Smooth muscle cell (in vitro differentiated cells): ENCODE data around the gene NNAT. TPM values are rescaled to one million over a fixed set of nuclear protein-coding genes. Genes with fewer than 3 reads are reported as not detected.

ENCODE experiments used
- DNase-seq: peaks from one replicate; lab custom pipeline; 2025; ENCODE audit not compliant: unreplicated experiment; lab: John Stamatoyannopoulos, UW
- H2AFZ ChIP-seq: fragments of 200-600 bp; sonication (generic); 2 replicates; pipeline ENCODE4 v1.6.0; 2016; ENCODE audit warnings: antibody characterized with exemption, low read depth, mild to moderate bottlenecking
- H3F3A ChIP-seq: fragments of 200-600 bp; sonication (generic); 2 replicates; pipeline ENCODE4 v1.6.0; 2017; ENCODE audit warnings: antibody characterized with exemption, low read depth
- H3K27ac ChIP-seq: fragments of 200-600 bp; sonication (generic); 2 replicates; pipeline ENCODE4 v1.5.1; 2016; ENCODE audit warnings: low read depth, mild to moderate bottlenecking
- H3K27me3 ChIP-seq: fragments of 200-600 bp; sonication (generic); 2 replicates; pipeline ENCODE4 v1.6.1; 2016; ENCODE audit warnings: low read depth, mild to moderate bottlenecking
- H3K36me3 ChIP-seq: fragments of 200-600 bp; sonication (generic); 2 replicates; pipeline ENCODE4 v1.5.1; 2016; ENCODE audit warnings: low read depth
- H3K4me1 ChIP-seq: fragments of 200-600 bp; sonication (generic); 2 replicates; pipeline ENCODE4 v1.5.1; 2016; ENCODE audit warnings: low read depth
- H3K4me2 ChIP-seq: fragments of 200-600 bp; sonication (generic); 2 replicates; pipeline ENCODE4 v1.6.0; 2016; ENCODE audit warnings: mild to moderate bottlenecking
- H3K4me3 ChIP-seq: fragments of 200-600 bp; sonication (generic); 2 replicates; pipeline ENCODE4 v1.5.1; 2016; ENCODE audit warnings: mild to moderate bottlenecking
- H3K79me2 ChIP-seq: fragments of 200-600 bp; sonication (generic); 2 replicates; pipeline ENCODE4 v1.6.0; 2016; ENCODE audit warnings: low read depth, mild to moderate bottlenecking
- H3K9ac ChIP-seq: fragments of 200-600 bp; sonication (generic); 2 replicates; pipeline ENCODE4 v1.6.0; 2016; ENCODE audit warnings: low read depth
- H3K9me3 ChIP-seq: fragments of 200-600 bp; sonication (generic); replicated peaks from 2 replicates; pipeline ENCODE4 v1.5.1; 2016; ENCODE audit warnings: low read depth
- H4K20me1 ChIP-seq: fragments of 200-600 bp; sonication (generic); 2 replicates; pipeline ENCODE4 v1.6.0; 2016; ENCODE audit warnings: low read depth
- CTCF ChIP-seq: fragments of 200-600 bp; sonication (generic); IDR thresholded peaks from 2 replicates; pipeline ENCODE4 v1.5.1; 2017; ENCODE audit warnings: borderline replicate concordance, mild to moderate bottlenecking, antibody characterized with exemption; ENCODE audit not compliant: insufficient read depth, poor library complexity, severe bottlenecking
- WGBS: methylation state at CpG from one replicate; pipeline ENCODE4 v1.1.7; 2016; ENCODE audit warnings: low lambda C conversion rate; 5-methylcytosine and 5-hydroxymethylcytosine counted together
- polyA plus RNA-seq: library from polyadenylated mRNA; unstranded; fragments of >200 nt; fragmentation: Nextera tagmentation; extraction: Ambion mirVana; gene quantifications from 2 replicates; pipeline ENCODE4 v1.2.1, GENCODE V29; 2016
- total RNA-seq: library from RNA; depleted of rRNA; stranded (reverse); fragments of >200 nt; gene quantifications from 2 replicates; pipeline ENCODE4 v1.2.3, GENCODE V29; 2014

NNAT gene
- total and polyA plus RNA-seq, 2 experiments from 2014 or later = 0.35 TPM; not detected in 1

- Histone ChIP-seq H3K36me3 (no peaks in the 10 kb centered on the region), H3K9me3 (no peaks in the 10 kb centered on the region), H4K20me1 (peaks cover 68% of the 10 kb centered on the region), H3K4me2 (no peak overlapping the region), H2AFZ (no peak overlapping the region), H3K4me3 (no peak overlapping the region), H3K27ac (no peak overlapping the region), H3K27me3 (no peaks in the 10 kb centered on the region), H3K9ac (no peak overlapping the region), H3K4me1 (peaks cover 9% of the 10 kb centered on the region), H3F3A (peaks cover 4% of the 10 kb centered on the region), H3K79me2 (no peaks in the 10 kb centered on the region)
- TF ChIP-seq CTCF = no peak
- 97% methylated on average over 2 of the region's 2 CpGs for WGBS
- no peak for DNase-seq
Measured at GRCh38 chr20:37502654-37503053, 18.4 kb upstream of the NNAT start.

GRCh38 chr20:37503256-37503927 is 17.7 kb upstream of the NNAT start:
- 97% methylated on average over 3 of the region's 3 CpGs for WGBS
- H2AFZ ChIP-seq = no peak overlapping the region
- H3K4me3 ChIP-seq = no peak overlapping the region
- no peaks in the 10 kb centered on the region for H3K79me2 ChIP-seq
- H3F3A ChIP-seq = peaks cover 4% of the 10 kb centered on the region
- peaks cover 9% of the 10 kb centered on the region for H3K4me1 ChIP-seq
- TF ChIP-seq CTCF = no peak
- peaks cover 69% of the 10 kb centered on the region for H4K20me1 ChIP-seq
- H3K9ac ChIP-seq = no peak overlapping the region
- no peak for DNase-seq
- H3K27ac ChIP-seq = no peak overlapping the region
- H3K27me3 ChIP-seq = no peaks in the 10 kb centered on the region
- no peak overlapping the region for H3K4me2 ChIP-seq
- H3K36me3 ChIP-seq = no peaks in the 10 kb centered on the region
- no peaks in the 10 kb centered on the region for H3K9me3 ChIP-seq

- H2AFZ ChIP-seq = no peak overlapping the region
- no peaks in the 10 kb centered on the region for H3K36me3 ChIP-seq
- WGBS = 72% methylated on average over 3 of the region's 3 CpGs
- H3K9me3 ChIP-seq = no peaks in the 10 kb centered on the region
- no peak for TF ChIP-seq CTCF
- H3K9ac ChIP-seq = no peak overlapping the region
- H3F3A ChIP-seq = peaks cover 4% of the 10 kb centered on the region
- no peak overlapping the region for H3K4me3 ChIP-seq
- no peak overlapping the region for H3K4me2 ChIP-seq
- no peak overlapping the region for H3K27ac ChIP-seq
- H3K27me3 ChIP-seq = no peaks in the 10 kb centered on the region
- DNase-seq = no peak
- H4K20me1 ChIP-seq = peaks cover 75% of the 10 kb centered on the region
- H3K4me1 ChIP-seq = peaks cover 9% of the 10 kb centered on the region
- no peaks in the 10 kb centered on the region for H3K79me2 ChIP-seq
Measured at GRCh38 chr20:37504404-37505096, 16.5 kb upstream of the NNAT start.
